Measurements from ENCODE around the gene GJE1.
"Not testable (repeated sequence)": the region's sequence is repeated elsewhere in the genome, so short reads cannot be mapped to it uniquely, and the experiment has no call there.

GJE1 gene, protein sequence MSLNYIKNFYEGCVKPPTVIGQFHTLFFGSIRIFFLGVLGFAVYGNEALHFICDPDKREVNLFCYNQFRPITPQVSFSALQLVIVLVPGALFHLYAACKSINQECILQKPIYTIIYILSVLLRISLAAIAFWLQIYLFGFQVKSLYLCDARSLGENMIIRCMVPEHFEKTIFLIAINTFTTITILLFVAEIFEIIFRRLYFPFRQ

DNA sequence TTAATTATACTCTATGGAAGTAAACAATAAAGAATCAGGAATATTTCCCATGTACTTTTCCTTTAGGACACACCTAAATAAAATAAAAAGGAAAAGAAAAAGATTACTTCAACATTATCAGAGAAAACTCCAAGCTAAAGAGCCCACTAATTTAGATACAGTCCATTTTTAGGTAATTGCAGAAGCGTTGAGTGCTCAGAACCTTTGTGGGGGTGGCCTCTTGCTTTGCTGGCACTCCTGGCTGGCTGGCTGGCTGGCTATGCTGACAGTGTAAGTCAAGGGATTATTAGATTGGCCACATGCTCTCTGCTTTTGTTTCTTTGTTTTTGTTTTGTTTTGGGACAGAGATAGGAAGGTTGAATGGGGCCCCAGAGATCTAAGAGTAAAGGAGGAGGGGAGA lies at the start of gene GJE1:
TSS of gene GJE1 (plus strand) at position 301 of the 400 bp plus-strand sequence. CDS start 234 bp downstream, outside the sequence.
- Histone ChIP-seq H3K27ac (ENCODE audit: low read depth, low read length) (no peak within 1 kb of the TSS), H3K9ac (ENCODE audit: low read length) (no peak within 1 kb of the TSS), H3K36me3 (ENCODE audit: control insufficient read depth, insufficient read depth, low read length) (no peaks in the 10 kb centered on the region), H3K9me3 (ENCODE audit: control insufficient read depth, insufficient read depth, low read depth, low read length) (no peaks in the 10 kb centered on the region), H3K4me3 (ENCODE audit: low read depth, low read length) (no peak within 1 kb of the TSS), H3K27me3 (ENCODE audit: control insufficient read depth, insufficient read depth, low read length) (no peaks in the 10 kb centered on the region), H3K4me1 (ENCODE audit: control insufficient read depth, insufficient read depth, low read length) (0 out of 2 replicates have a peak, but pooled peaks cover 4% of the 10 kb centered on the region)

DNA sequence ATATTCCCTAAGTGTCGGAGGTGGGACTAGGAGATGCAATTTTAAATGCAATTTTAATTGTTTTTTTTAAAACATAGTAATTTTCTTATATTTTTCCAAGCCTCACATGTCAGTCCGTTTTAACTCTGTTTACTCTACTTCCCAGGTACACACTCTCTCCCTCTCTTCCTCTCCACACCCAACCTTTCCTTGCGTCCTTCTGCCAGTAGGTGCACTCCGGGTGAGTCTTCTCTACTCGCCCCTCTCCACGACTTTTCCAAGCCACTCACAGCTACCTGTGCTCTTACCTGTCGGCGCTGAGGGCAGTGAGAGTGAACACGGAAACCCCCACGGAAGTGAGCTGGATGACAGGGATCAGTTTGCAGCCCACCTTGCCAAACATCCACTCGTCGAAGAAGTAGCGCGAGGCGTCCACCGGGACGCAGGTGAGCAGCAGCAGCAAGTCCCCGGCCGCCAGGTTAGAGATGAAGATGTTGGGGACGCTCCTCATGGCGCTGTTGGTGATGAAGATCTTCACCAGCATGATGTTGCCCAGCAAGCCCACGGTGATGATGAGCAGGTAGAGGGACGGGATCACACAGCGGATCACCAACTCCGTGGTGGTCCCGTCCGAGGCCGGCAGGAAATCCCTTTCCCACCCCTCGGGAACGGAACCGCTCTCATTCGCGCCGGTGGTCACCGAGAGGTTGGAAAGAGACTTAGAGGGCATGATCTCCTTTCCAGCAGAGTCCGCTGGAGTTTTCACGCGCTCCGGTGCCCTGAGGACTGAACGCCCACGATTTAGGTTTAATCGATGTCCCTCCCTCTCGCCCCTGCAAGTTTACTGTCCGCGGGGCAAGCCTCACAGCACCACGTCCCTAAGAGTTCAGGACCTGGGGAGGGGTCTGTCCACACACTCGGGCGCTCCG lies 44.5 kb upstream of the GJE1 start:
- H3K27me3 ChIP-seq (ENCODE audit: control insufficient read depth, insufficient read depth, low read length) = peaks cover 23% of the 10 kb centered on the region
- peaks cover 4% of the 10 kb centered on the region; the same call in 1 of the 2 replicates for H3K4me1 ChIP-seq (ENCODE audit: control insufficient read depth, insufficient read depth, low read length)
- no peaks in the 10 kb centered on the region for H3K9me3 ChIP-seq (ENCODE audit: control insufficient read depth, insufficient read depth, low read depth, low read length)
- H3K9ac ChIP-seq (ENCODE audit: low read length) = no peak overlapping the region
- H3K36me3 ChIP-seq (ENCODE audit: control insufficient read depth, insufficient read depth, low read length) = no peaks in the 10 kb centered on the region
- H3K4me3 ChIP-seq (ENCODE audit: low read depth, low read length) = peak overlapping the region; percentile 57
- H3K27ac ChIP-seq (ENCODE audit: low read depth, low read length) = no peak overlapping the region

DNA sequence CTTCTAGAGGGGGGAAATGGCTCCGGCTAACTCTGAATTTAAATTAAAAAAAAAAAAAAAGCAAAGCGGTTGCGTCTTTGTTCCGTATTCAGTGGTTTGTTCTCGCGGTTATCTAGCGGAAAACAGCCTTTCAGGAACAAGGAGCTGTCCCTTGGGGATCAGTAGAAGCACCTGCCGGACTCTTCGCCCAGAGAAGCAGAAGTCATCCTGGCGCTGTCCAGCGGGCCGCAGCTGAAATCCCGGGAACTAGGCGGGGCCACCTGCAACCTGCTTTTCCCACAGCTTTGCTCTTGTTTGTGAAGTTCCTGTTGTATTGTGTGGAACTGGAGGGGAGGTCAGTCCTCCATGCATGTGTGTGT lies 43.9 kb upstream of the GJE1 start:
- H3K27me3 ChIP-seq (ENCODE audit: control insufficient read depth, insufficient read depth, low read length) = peaks cover 23% of the 10 kb centered on the region
- H3K27ac ChIP-seq (ENCODE audit: low read depth, low read length) = no peak overlapping the region
- H3K4me1 ChIP-seq (ENCODE audit: control insufficient read depth, insufficient read depth, low read length) = peaks cover 4% of the 10 kb centered on the region; the same call in 1 of the 2 replicates
- peak overlapping the region; percentile 57 for H3K4me3 ChIP-seq (ENCODE audit: low read depth, low read length)
- no peaks in the 10 kb centered on the region for H3K9me3 ChIP-seq (ENCODE audit: control insufficient read depth, insufficient read depth, low read depth, low read length)
- no peaks in the 10 kb centered on the region for H3K36me3 ChIP-seq (ENCODE audit: control insufficient read depth, insufficient read depth, low read length)
- no peak overlapping the region for H3K9ac ChIP-seq (ENCODE audit: low read length)

DNA sequence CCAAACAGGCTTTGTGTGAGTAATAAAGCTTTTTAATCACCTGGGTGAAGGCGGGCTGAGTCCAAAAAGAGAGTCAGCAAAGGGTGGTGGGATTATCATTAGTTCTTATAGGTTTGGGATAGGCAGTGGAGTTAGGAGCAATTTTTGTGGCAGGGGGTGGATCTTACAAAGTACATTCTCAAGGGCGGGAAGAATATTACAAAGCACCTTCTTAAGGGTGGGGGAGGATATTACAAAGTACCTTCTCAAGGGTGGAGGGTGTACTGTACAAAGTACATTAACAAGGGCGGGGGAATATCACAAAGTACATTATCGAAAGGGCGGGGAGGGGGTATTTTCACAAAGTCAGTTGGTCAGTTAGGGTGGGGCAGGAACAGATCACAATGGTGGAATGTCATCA lies 27.9 kb upstream of the GJE1 start:
- not testable (repeated sequence) for H3K9ac ChIP-seq (ENCODE audit: low read length); H3K27me3 ChIP-seq (ENCODE audit: control insufficient read depth, insufficient read depth, low read length); H3K36me3 ChIP-seq (ENCODE audit: control insufficient read depth, insufficient read depth, low read length); H3K9me3 ChIP-seq (ENCODE audit: control insufficient read depth, insufficient read depth, low read depth, low read length); H3K4me1 ChIP-seq (ENCODE audit: control insufficient read depth, insufficient read depth, low read length); H3K4me3 ChIP-seq (ENCODE audit: low read depth, low read length); H3K27ac ChIP-seq (ENCODE audit: low read depth, low read length)

DNA sequence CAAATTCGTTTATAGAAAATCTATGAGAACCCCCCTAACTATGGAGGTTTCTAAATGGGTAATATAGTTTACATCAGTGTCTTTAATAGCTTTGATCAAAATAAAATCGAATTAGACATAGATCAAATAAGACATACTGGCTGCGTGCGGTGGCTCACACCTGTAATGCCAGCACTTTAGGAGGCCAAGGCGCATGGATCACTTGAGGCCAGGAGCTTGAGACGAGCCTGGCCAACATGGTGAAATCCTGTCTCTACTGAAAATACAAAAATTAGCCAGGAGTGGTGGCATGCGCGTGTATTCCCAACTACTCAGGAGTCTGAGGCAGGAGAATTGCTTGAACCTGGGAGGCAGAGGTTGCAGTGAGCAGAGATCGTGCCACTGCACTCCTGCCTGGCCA lies 21.9 kb upstream of the GJE1 start:
- not testable (repeated sequence) for H3K4me1 ChIP-seq (ENCODE audit: control insufficient read depth, insufficient read depth, low read length); H3K36me3 ChIP-seq (ENCODE audit: control insufficient read depth, insufficient read depth, low read length); H3K9me3 ChIP-seq (ENCODE audit: control insufficient read depth, insufficient read depth, low read depth, low read length); H3K27ac ChIP-seq (ENCODE audit: low read depth, low read length); H3K27me3 ChIP-seq (ENCODE audit: control insufficient read depth, insufficient read depth, low read length); H3K9ac ChIP-seq (ENCODE audit: low read length); H3K4me3 ChIP-seq (ENCODE audit: low read depth, low read length)

DNA sequence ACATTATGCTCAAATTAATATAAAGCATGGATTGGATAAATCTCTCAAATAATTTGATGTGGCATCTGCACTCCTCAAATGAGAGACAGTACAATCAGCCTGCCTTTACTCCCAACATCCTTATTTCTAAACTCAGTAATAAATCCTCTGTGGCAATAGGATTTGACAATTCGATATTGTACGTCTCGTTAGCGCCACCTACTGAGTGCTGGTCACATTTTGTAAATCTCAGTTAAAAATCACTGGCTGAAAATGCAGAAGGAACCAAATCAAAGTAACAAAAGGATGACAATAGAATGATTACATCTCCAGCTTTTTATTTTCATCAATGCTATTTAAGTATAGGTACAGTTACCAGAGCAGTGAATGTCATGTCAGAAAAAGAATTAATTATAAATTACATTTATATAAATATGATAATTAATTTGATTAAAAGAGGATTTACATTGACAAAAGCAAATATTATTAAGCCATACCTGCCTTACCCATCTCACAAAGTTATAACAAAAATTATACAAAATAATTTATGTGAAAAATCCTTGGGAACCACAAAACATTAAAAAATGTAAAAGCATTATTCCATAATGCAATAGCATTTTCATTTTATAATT lies 20.2 kb upstream of the GJE1 start:
- no peaks in the 10 kb centered on the region for H3K27me3 ChIP-seq (ENCODE audit: control insufficient read depth, insufficient read depth, low read length)
- H3K4me3 ChIP-seq (ENCODE audit: low read depth, low read length) = no peak overlapping the region
- H3K36me3 ChIP-seq (ENCODE audit: control insufficient read depth, insufficient read depth, low read length) = no peaks in the 10 kb centered on the region
- no peak overlapping the region for H3K27ac ChIP-seq (ENCODE audit: low read depth, low read length)
- no peaks in the 10 kb centered on the region for H3K9me3 ChIP-seq (ENCODE audit: control insufficient read depth, insufficient read depth, low read depth, low read length)
- H3K4me1 ChIP-seq (ENCODE audit: control insufficient read depth, insufficient read depth, low read length) = no peaks in the 10 kb centered on the region
- H3K9ac ChIP-seq (ENCODE audit: low read length) = no peak overlapping the region

DNA sequence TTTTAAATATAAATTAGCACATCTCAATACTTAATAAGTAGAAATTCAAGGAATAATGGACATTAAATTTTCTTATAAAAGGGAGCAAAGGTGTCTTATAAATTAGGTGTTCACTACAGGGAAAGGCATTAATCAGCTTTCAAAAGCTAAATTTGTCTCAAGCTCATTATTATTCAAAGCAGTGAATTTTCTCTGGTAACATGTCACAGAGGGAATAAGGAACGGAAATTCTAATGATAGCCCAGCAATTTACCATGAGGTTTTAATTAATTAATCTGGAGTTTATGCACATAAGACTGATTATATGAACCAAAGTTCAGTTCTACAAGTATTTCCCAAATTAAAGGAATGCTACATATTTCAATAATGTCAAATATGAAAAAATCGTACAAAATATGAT lies 15.4 kb upstream of the GJE1 start:
- no peak overlapping the region for H3K4me3 ChIP-seq (ENCODE audit: low read depth, low read length)
- no peaks in the 10 kb centered on the region for H3K4me1 ChIP-seq (ENCODE audit: control insufficient read depth, insufficient read depth, low read length)
- no peaks in the 10 kb centered on the region for H3K27me3 ChIP-seq (ENCODE audit: control insufficient read depth, insufficient read depth, low read length)

DNA sequence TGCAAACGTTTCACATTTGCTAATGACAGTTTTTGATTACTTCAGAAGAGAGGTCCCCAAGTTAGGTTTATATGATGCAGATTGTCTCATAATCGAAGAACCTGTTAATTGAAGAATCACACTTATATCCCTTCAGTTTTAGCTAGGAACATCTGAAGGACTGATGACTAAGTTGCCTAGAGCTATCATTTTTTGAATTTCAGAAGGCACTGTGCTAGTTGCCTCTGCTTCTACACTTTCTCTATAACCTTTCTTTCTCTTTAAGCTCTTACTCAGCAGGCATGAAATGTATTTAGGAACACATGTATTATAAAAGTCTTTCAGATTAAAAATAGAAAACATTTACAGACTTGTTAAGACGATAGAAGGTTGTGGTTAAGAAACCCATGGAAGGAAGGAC lies 14.4 kb upstream of the GJE1 start:
- Histone ChIP-seq H3K9me3 (ENCODE audit: control insufficient read depth, insufficient read depth, low read depth, low read length) (no peaks in the 10 kb centered on the region), H3K9ac (ENCODE audit: low read length) (no peak overlapping the region), H3K27me3 (ENCODE audit: control insufficient read depth, insufficient read depth, low read length) (no peaks in the 10 kb centered on the region), H3K4me3 (ENCODE audit: low read depth, low read length) (no peak overlapping the region), H3K4me1 (ENCODE audit: control insufficient read depth, insufficient read depth, low read length) (no peaks in the 10 kb centered on the region), H3K36me3 (ENCODE audit: control insufficient read depth, insufficient read depth, low read length) (no peaks in the 10 kb centered on the region), H3K27ac (ENCODE audit: low read depth, low read length) (no peak overlapping the region)

More for the DNA sequence above, 15.4 kb upstream of the GJE1 start:
- no peaks in the 10 kb centered on the region for H3K36me3 ChIP-seq (ENCODE audit: control insufficient read depth, insufficient read depth, low read length)
- H3K9ac ChIP-seq (ENCODE audit: low read length) = no peak overlapping the region
- no peaks in the 10 kb centered on the region for H3K9me3 ChIP-seq (ENCODE audit: control insufficient read depth, insufficient read depth, low read depth, low read length)
- no peak overlapping the region for H3K27ac ChIP-seq (ENCODE audit: low read depth, low read length)

DNA sequence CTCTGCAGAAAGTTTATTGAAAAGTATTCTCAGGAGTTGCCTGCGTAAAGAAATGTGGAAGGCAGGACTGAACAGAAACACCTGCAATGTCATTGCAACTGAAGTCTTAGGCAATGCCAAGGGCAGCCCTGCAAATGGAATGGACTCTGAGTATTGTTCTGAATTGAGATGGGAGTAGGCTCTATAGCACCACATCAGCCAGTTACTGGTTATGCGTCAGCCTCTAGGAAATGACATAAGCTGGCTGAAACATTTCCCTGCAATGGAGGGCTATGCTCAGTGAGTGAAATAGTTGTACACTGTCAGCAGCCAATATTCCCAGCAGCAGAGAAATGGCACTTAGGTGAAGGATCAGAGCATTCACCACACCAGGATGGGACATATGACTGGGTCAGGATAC lies 13.8 kb upstream of the GJE1 start:
- H3K27ac ChIP-seq (ENCODE audit: low read depth, low read length) = no peak overlapping the region
- no peaks in the 10 kb centered on the region for H3K36me3 ChIP-seq (ENCODE audit: control insufficient read depth, insufficient read depth, low read length)
- H3K9ac ChIP-seq (ENCODE audit: low read length) = no peak overlapping the region
- no peaks in the 10 kb centered on the region for H3K27me3 ChIP-seq (ENCODE audit: control insufficient read depth, insufficient read depth, low read length)
- H3K4me1 ChIP-seq (ENCODE audit: control insufficient read depth, insufficient read depth, low read length) = no peaks in the 10 kb centered on the region
- H3K4me3 ChIP-seq (ENCODE audit: low read depth, low read length) = no peak overlapping the region
- H3K9me3 ChIP-seq (ENCODE audit: control insufficient read depth, insufficient read depth, low read depth, low read length) = no peaks in the 10 kb centered on the region

DNA sequence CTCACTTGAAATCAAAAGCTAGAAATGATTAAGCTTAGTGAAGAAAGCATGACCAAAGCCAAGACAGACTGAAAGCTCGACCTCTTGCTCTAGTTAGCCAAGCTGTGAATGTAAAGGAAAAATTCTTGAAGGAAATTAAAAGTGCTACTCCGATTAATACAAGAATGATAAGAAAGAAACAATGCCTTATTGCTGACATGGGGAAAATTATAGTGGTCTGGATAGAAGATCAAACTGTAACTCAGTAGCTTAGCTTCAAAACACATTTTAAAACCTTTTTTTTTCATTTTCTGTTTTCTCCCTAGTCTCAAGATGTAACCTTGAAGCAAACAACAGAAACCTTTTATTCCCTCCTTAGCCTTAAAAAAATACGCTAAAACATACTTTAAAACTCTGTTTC lies 11.4 kb upstream of the GJE1 start:
- H3K27me3 ChIP-seq (ENCODE audit: control insufficient read depth, insufficient read depth, low read length) = no peaks in the 10 kb centered on the region
- no peaks in the 10 kb centered on the region for H3K36me3 ChIP-seq (ENCODE audit: control insufficient read depth, insufficient read depth, low read length)
- H3K4me1 ChIP-seq (ENCODE audit: control insufficient read depth, insufficient read depth, low read length) = no peaks in the 10 kb centered on the region
- H3K4me3 ChIP-seq (ENCODE audit: low read depth, low read length) = no peak overlapping the region
- H3K27ac ChIP-seq (ENCODE audit: low read depth, low read length) = no peak overlapping the region
- H3K9me3 ChIP-seq (ENCODE audit: control insufficient read depth, insufficient read depth, low read depth, low read length) = no peaks in the 10 kb centered on the region
- no peak overlapping the region for H3K9ac ChIP-seq (ENCODE audit: low read length)

DNA sequence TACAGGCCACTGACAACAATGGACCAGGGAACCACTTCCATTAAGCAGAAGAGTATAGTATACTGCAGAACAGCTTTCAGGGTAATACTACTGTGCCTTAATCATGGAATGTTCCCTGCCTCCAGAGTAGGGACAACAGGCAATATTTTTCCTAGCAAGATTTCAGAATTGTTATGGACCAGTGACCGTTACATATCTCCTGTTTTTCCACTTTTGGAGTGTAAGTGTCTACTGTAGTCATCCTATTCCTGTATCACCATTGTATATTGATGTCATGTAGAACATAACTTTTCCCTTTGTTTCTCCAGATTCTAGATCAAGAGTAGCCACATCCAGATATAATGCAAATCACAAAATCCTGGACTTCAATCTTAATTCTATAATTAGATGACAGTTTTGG lies 1.9 kb upstream of the GJE1 start:
- no peak overlapping the region for H3K27ac ChIP-seq (ENCODE audit: low read depth, low read length)
- no peaks in the 10 kb centered on the region for H3K9me3 ChIP-seq (ENCODE audit: control insufficient read depth, insufficient read depth, low read depth, low read length)
- H3K4me3 ChIP-seq (ENCODE audit: low read depth, low read length) = no peak overlapping the region
- H3K4me1 ChIP-seq (ENCODE audit: control insufficient read depth, insufficient read depth, low read length) = 0 out of 2 replicates have a peak, but pooled peaks cover 4% of the 10 kb centered on the region
- H3K27me3 ChIP-seq (ENCODE audit: control insufficient read depth, insufficient read depth, low read length) = no peaks in the 10 kb centered on the region
- H3K9ac ChIP-seq (ENCODE audit: low read length) = no peak overlapping the region
- no peaks in the 10 kb centered on the region for H3K36me3 ChIP-seq (ENCODE audit: control insufficient read depth, insufficient read depth, low read length)
